Stomach (tissue), 9 donors: ENCODE data around the gene CAMKK2. TPM values are rescaled to one million over a fixed set of nuclear protein-coding genes. Genes with fewer than 3 reads are reported as not detected.

Experiments used
- DNase-seq, 2 donors: peaks; one replicate each; pipeline versions ENCODE4 v3.0.0 to v3.0.0-alpha.2; 2013 to 2019
- H3K27ac ChIP-seq, 5 donors: fragments of 200-600 bp in 4 of 5; sonication (generic) in 4 of 5; one replicate each; pipeline ENCODE4 v1.5.1; 2013 to 2019; ENCODE audit warnings: mild to moderate bottlenecking in 1 of 5, moderate library complexity in 1 of 5
- H3K27me3 ChIP-seq, 3 donors: fragments of 200-600 bp; sonication (generic); one replicate each; pipeline ENCODE4 v1.5.1; 2017 to 2019; ENCODE audit warnings: mixed run types in 1 of 3
- H3K36me3 ChIP-seq, 4 donors: fragments of 200-600 bp; sonication (generic); 1 replicate in 3 of 4; 2 replicates in 1 of 4; pipeline ENCODE4 v1.5.1; 2016 to 2019
- H3K4me1 ChIP-seq, 4 donors: fragments of 200-600 bp; sonication (generic); one replicate each; pipeline ENCODE4 v1.5.1; 2016 to 2019
- H3K4me3 ChIP-seq, 4 donors: fragments of 200-600 bp; sonication (generic) in 3 of 4; one replicate each; pipeline ENCODE4 v1.5.1; 2016 to 2019; ENCODE audit warnings: mild to moderate bottlenecking in 1 of 4
- H3K9me3 ChIP-seq, 4 donors: fragments of 200-600 bp; sonication (generic); one replicate each; pipeline ENCODE4 v1.5.1; 2016 to 2019
- EP300 ChIP-seq: sonication (generic); formaldehyde crosslinking; IDR thresholded peaks from one replicate; pipeline ENCODE4 v1.6.1; 2017; ENCODE audit warnings: antibody characterized with exemption
- POLR2A ChIP-seq, 4 donors: fragments of 450-650 bp; IDR thresholded peaks; one replicate each; pipeline ENCODE4 v1.6.1; 2016; ENCODE audit warnings: antibody characterized with exemption in 4 of 4, control low read depth in 2 of 4, mild to moderate bottlenecking in 1 of 4, moderate library complexity in 1 of 4
- POLR2AphosphoS5 ChIP-seq, 3 donors: sonication (generic); formaldehyde crosslinking; IDR thresholded peaks; one replicate each; pipeline ENCODE4 v1.6.1; 2016; ENCODE audit warnings: antibody characterized with exemption in 3 of 3
- WGBS, 5 donors: extraction: QIAGEN DNeasy Blood & Tissue Kit in 3 of 5; methylation state at CpG; one replicate each; pipeline versions ENCODE4 v1.1.5 to v1.1.7; 2013 to 2018; 5-methylcytosine and 5-hydroxymethylcytosine counted together
- intact Hi-C: fragments of 100-400 bp; cut with DNase I; formaldehyde crosslinking; loops from one replicate; pipeline ENCODE4 v1.15.1; 2023; ENCODE audit warnings: low total_unique reads
- polyA plus RNA-seq, 3 donors: library from polyadenylated mRNA; stranded (reverse); fragments of 200-250 nt; gene quantifications; one replicate each; pipeline ENCODE4 v1.2.3, GENCODE V29; 2013
- total RNA-seq, 5 donors: library from RNA; depleted of rRNA; stranded (reverse); fragments of >200 nt; gene quantifications; one replicate each; pipeline versions ENCODE4 v1.1.0 to v1.2.3, GENCODE V29; 2014 to 2016
- TF ChIP-seq, protein P1 (sequence below), 7 experiments: fragments of 450-650 bp in 4 of 7; fragments of 200-600 bp in 3 of 7; sonication (generic) in 3 of 7; IDR thresholded peaks; one replicate each; pipeline ENCODE4 v1.5.1; 2016 to 2019; ENCODE audit warnings: antibody characterized with exemption in 7 of 7, control low read depth in 2 of 7, mild to moderate bottlenecking in 1 of 7
- donor health status: healthy with polysubstance abuse.
- donor health status: Bipolar disorder and iron deficiency.
- donor health status: healthy.

CAMKK2 gene
- total and polyA plus RNA-seq, 8 donors, result 14.9 to 46.4 (median 21.7) TPM

DNA sequence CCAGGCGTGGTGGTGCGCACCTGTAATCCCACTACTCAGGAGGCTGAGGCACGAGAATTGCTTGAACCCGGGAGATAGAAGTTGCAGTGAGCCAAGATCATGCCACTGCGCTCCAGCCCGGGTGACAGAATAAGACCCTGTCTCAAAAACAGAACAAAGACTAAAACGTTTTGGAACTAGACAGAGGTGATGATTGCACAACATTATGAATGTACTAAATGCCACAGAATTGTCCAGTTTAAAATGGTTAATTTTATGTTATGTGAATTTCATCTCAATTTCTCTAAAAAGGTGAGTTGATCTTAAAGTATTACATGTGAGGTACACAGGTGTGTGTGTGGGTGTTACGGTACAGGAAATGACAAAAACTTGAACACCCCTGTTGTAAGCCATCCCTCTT lies 70.1 kb downstream of the CAMKK2 start:
- TF ChIP-seq POLR2AphosphoS5 (IDR thresholded peaks at IDR 0.05) (no peak), EP300 (no peak), POLR2A (IDR thresholded peaks at IDR 0.05) (no peak)
- TF ChIP-seq, protein P1, sequence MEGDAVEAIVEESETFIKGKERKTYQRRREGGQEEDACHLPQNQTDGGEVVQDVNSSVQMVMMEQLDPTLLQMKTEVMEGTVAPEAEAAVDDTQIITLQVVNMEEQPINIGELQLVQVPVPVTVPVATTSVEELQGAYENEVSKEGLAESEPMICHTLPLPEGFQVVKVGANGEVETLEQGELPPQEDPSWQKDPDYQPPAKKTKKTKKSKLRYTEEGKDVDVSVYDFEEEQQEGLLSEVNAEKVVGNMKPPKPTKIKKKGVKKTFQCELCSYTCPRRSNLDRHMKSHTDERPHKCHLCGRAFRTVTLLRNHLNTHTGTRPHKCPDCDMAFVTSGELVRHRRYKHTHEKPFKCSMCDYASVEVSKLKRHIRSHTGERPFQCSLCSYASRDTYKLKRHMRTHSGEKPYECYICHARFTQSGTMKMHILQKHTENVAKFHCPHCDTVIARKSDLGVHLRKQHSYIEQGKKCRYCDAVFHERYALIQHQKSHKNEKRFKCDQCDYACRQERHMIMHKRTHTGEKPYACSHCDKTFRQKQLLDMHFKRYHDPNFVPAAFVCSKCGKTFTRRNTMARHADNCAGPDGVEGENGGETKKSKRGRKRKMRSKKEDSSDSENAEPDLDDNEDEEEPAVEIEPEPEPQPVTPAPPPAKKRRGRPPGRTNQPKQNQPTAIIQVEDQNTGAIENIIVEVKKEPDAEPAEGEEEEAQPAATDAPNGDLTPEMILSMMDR (IDR thresholded peaks at IDR 0.05), result no peak
- Histone ChIP-seq H3K4me3 (no peak overlapping the region), H3K4me1 (peaks cover 13 to 40% (median 38%) of the 10 kb centered on the region in 4 donors), H3K27ac (peak overlapping the region; percentile 69 to 87 (median 73)), H3K9me3 (no peaks in the 10 kb centered on the region), H3K36me3 (peaks cover 11 to 77% (median 60%) of the 10 kb centered on the region in 4 donors), H3K27me3 (no peaks in the 10 kb centered on the region)
- DNase-seq, result no peak
- 84 to 92% (median 85%) methylated on average over 8 of the region's 8 CpGs for WGBS, 5 donors
- intact Hi-C loops, result loop anchor here (10.0 kb wide), 1 partner anchor 112 kb away; no protein-coding TSS in a partner anchor

DNA sequence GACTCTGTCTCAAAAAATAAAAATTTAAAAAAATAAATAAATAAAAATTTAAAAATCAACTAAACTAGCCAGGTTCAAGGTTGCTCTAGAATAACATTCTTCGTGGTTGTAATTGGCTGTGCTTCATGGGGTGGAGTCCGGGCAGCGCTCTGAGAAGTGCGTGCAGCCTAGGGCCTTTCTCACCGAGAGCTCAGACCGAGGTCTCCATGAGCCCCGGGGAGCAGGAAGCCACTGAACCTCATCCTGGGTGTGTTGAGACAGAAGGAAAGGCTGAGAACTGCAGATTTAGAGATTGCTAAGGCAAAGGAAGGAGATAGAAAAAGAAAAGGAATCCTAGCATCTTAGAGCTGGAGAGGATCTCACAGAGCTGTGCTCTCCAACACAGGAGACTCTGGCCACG lies 71.9 kb downstream of the CAMKK2 start:
- TF ChIP-seq POLR2A (IDR thresholded peaks at IDR 0.05), result no peak
- no peak for TF ChIP-seq POLR2AphosphoS5 (IDR thresholded peaks at IDR 0.05)
- TF ChIP-seq EP300, result no peak
- TF ChIP-seq, protein P1 (IDR thresholded peaks at IDR 0.05), result no peak
- H3K4me3 ChIP-seq, result no peak overlapping the region
- no peak for DNase-seq
- H3K4me1 ChIP-seq, result peaks cover 4 to 33% (median 27%) of the 10 kb centered on the region in 4 donors
- 56 to 76% (median 64%) methylated on average over 8 of the region's 8 CpGs for whole genome bisulfite sequencing, 5 donors
- peaks cover 11 to 86% (median 68%) of the 10 kb centered on the region in 4 donors for H3K36me3 ChIP-seq
- no peak overlapping the region for H3K27ac ChIP-seq
- intact Hi-C loops, result loop anchor here (10.0 kb wide), 1 partner anchor 110 kb away; no protein-coding TSS in a partner anchor
- H3K27me3 ChIP-seq, result no peaks in the 10 kb centered on the region
- H3K9me3 ChIP-seq, result no peaks in the 10 kb centered on the region

DNA sequence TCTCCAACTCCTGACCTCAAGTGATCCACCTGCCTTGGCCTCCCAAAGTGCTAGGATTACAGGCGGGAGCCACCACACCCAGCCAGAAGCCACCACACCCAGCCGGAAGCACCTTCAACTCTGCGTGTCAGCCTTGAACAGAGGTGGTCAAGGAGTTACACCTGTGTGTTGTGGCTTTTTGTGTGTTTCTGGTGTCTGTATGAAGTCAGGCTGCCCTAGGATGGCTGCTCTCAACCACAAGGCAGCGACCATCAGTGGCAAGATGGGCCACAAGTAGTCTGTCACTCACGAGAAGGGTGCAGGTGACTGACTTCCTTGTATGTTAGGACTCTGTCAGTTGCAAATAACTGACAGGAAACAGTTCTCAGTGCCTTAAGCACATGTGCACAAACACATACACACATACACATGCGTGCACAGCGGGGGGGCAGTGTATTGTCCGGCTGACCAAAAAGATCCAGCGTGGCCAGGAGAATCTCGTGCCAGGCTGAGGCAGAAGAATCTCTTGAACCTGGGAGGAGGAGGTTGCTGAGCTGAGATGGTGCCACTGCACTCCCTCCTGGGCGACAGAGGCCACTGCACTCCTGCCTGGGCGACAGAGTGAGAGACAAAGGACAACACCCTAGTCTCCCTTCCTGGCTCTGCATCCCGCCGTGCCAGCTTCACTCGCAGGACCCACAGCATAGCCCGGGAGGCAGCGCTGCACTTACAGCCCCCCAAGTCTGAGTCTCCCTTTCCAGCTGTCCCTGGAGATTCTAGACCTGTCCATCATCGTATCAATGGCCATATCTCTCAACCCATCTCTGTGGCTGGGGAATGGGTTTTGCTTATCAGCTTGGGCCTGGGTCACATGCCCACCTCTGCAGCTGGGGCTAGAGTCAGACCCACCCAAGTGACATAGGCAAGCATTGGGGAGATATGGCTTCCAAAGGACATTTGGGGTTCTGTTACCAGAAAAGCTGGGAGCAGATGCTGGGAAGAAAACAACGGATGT lies 72.9 kb downstream of the CAMKK2 start:
- Histone ChIP-seq H3K9me3 (no peaks in the 10 kb centered on the region), H3K4me1 (peaks cover 9 to 29% (median 29%) of the 10 kb centered on the region in 4 donors), H3K27me3 (no peaks in the 10 kb centered on the region), H3K4me3 (no peak overlapping the region), H3K36me3 (peaks cover 12 to 84% (median 64%) of the 10 kb centered on the region in 4 donors), H3K27ac (peak overlapping the region; percentile 30 to 60 (median 37))
- intact Hi-C loops, result loop anchor here (10.0 kb wide), 1 partner anchor 109 kb away; no protein-coding TSS in a partner anchor
- 62 to 76% (median 65%) methylated on average over 17 to 19 of the region's 19 CpGs for WGBS, 5 donors
- TF ChIP-seq EP300 (no peak), POLR2AphosphoS5 (IDR thresholded peaks at IDR 0.05) (no peak), POLR2A (IDR thresholded peaks at IDR 0.05) (no peak)
- TF ChIP-seq, protein P1 (IDR thresholded peaks at IDR 0.05), result peak in 5 of 7 experiments; percentile 17 to 52 (median 33)
- peak in 1 of 2 donors; percentile 52 for DNase-seq

DNA sequence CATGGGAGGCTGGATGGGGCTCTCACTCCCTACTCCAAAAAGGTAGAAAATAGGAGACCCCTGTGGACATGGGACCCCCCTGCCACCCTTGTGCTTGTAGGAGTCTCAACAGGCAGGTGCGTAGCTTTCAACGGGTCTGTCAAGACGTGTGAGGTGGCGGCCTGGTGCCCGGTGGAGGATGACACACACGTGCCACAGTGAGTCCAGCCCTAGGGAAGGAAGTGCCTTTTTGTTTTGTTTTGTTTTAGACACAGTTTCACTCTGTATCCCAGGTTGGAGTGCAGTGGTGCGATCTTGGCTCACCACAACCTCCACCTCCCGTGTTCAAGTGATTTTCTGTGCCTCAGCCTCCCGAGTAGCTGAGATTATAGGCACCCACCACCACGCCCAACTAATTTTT lies 73.7 kb downstream of the CAMKK2 start:
- Histone ChIP-seq H3K4me1 (peaks cover 13 to 35% (median 32%) of the 10 kb centered on the region in 4 donors), H3K4me3 (no peak overlapping the region), H3K27ac (peak overlapping the region in 4 of 5 donors; percentile 37 to 60 (median 40)), H3K27me3 (no peaks in the 10 kb centered on the region), H3K9me3 (no peaks in the 10 kb centered on the region), H3K36me3 (peaks cover 11 to 89% (median 69%) of the 10 kb centered on the region in 4 donors)
- TF ChIP-seq POLR2A (IDR thresholded peaks at IDR 0.05), result no peak
- no peak for TF ChIP-seq POLR2AphosphoS5 (IDR thresholded peaks at IDR 0.05)
- TF ChIP-seq, protein P1 (IDR thresholded peaks at IDR 0.05), result no peak
- TF ChIP-seq EP300, result no peak
- no peak for DNase-seq
- WGBS, 5 donors, result 85 to 91% (median 91%) methylated on average over 10 of the region's 10 CpGs
- intact Hi-C loops, result loop anchor here (10.0 kb wide), 1 partner anchor 108 kb away; no protein-coding TSS in a partner anchor
